Suprapubic skin (tissue), 4 donors: ENCODE results near the gene ING1. TPM values are rescaled to one million over a fixed set of nuclear protein-coding genes. Genes with fewer than 3 reads are reported as not detected.

Source experiments
- DNase-seq, 2 donors: peaks; one replicate each; pipeline ENCODE4 v3.0.0-alpha.2; 2019; ENCODE audit warnings: low spot score in 2 of 2
- H3K27ac ChIP-seq: fragments of 200-600 bp; sonication (generic); one replicate; pipeline ENCODE4 v1.5.1; 2019
- H3K27me3 ChIP-seq: fragments of 200-600 bp; sonication (generic); one replicate; pipeline ENCODE4 v1.5.1; 2019
- H3K36me3 ChIP-seq: fragments of 200-600 bp; sonication (generic); one replicate; pipeline ENCODE4 v1.5.1; 2019
- H3K4me1 ChIP-seq: fragments of 200-600 bp; sonication (generic); one replicate; pipeline ENCODE4 v1.5.1; 2019
- H3K4me3 ChIP-seq: fragments of 200-600 bp; sonication (generic); one replicate; pipeline ENCODE4 v1.5.1; 2019; ENCODE audit warnings: mild to moderate bottlenecking
- H3K9me3 ChIP-seq: fragments of 200-600 bp; sonication (generic); one replicate; pipeline ENCODE4 v1.5.1; 2019
- CTCF ChIP-seq, 2 donors: fragments of 200-600 bp in 1 of 2; fragments of 450-650 bp in 1 of 2; sonication (generic) in 1 of 2; IDR thresholded peaks; one replicate each; pipeline ENCODE4 v1.5.1; 2016 to 2019; ENCODE audit warnings: antibody characterized with exemption in 2 of 2, mild to moderate bottlenecking in 1 of 2, moderate library complexity in 1 of 2
- EP300 ChIP-seq: sonication (generic); formaldehyde crosslinking; IDR thresholded peaks from one replicate; pipeline ENCODE4 v1.6.1; 2017; ENCODE audit warnings: antibody characterized with exemption
- POLR2A ChIP-seq, 2 donors: fragments of 450-650 bp; IDR thresholded peaks; one replicate each; pipeline ENCODE4 v1.6.1; 2017; ENCODE audit warnings: antibody characterized with exemption in 2 of 2, mild to moderate bottlenecking in 2 of 2, moderate library complexity in 2 of 2
- POLR2AphosphoS5 ChIP-seq, 3 donors: sonication (generic); formaldehyde crosslinking; IDR thresholded peaks; one replicate each; pipeline ENCODE4 v1.6.1; 2017; ENCODE audit warnings: antibody characterized with exemption in 3 of 3
- WGBS: methylation state at CpG from one replicate; pipeline ENCODE4 v1.1.5; 2018; 5-methylcytosine and 5-hydroxymethylcytosine counted together
- total RNA-seq, 4 donors: library from RNA; depleted of rRNA; stranded (reverse); fragments of >200 nt; gene quantifications; one replicate each; pipeline ENCODE4 v1.1.0, GENCODE V29; 2016

The ING1 gene
- total RNA-seq, 4 donors from 2014 or later: 10.6 to 25.7 (median 19.9) TPM

- Histone ChIP-seq H3K4me1 (no peaks in the 10 kb centered on the region), H3K4me3 (no peak overlapping the region), H3K36me3 (peaks cover 59% of the 10 kb centered on the region), H3K27ac (no peak overlapping the region), H3K27me3 (no peaks in the 10 kb centered on the region), H3K9me3 (no peaks in the 10 kb centered on the region)
- WGBS: 89% methylated on average over 26 of the region's 28 CpGs
- TF ChIP-seq CTCF (IDR thresholded peaks at IDR 0.05) (no peak), POLR2AphosphoS5 (IDR thresholded peaks at IDR 0.05) (no peak), EP300 (no peak), POLR2A (IDR thresholded peaks at IDR 0.05) (no peak)
- no peak for DNase-seq
Observed at GRCh38 chr13:110676595-110677587, 36.6 kb upstream of the ING1 start.

GRCh38 chr13:110677731-110678545 is 35.6 kb upstream of the ING1 start:
- no peak overlapping the region for H3K4me3 ChIP-seq
- no peaks in the 10 kb centered on the region for H3K27me3 ChIP-seq
- no peak for TF ChIP-seq POLR2A (IDR thresholded peaks at IDR 0.05)
- TF ChIP-seq CTCF (IDR thresholded peaks at IDR 0.05): no peak
- TF ChIP-seq EP300: no peak
- no peak for TF ChIP-seq POLR2AphosphoS5 (IDR thresholded peaks at IDR 0.05)
- 87% methylated on average over 23 of the region's 28 CpGs for WGBS
- H3K27ac ChIP-seq: no peak overlapping the region
- H3K36me3 ChIP-seq: peaks cover 69% of the 10 kb centered on the region
- DNase-seq: no peak
- no peaks in the 10 kb centered on the region for H3K4me1 ChIP-seq
- H3K9me3 ChIP-seq: no peaks in the 10 kb centered on the region

GRCh38 chr13:110680852-110681251 is 32.6 kb upstream of the ING1 start:
- 93% methylated on average over 7 of the region's 7 CpGs for WGBS
- H3K27ac ChIP-seq: no peak overlapping the region
- H3K9me3 ChIP-seq: no peaks in the 10 kb centered on the region
- no peaks in the 10 kb centered on the region for H3K27me3 ChIP-seq
- H3K4me1 ChIP-seq: no peaks in the 10 kb centered on the region
- no peak for DNase-seq
- peaks cover 83% of the 10 kb centered on the region for H3K36me3 ChIP-seq
- no peak overlapping the region for H3K4me3 ChIP-seq
- no peak for TF ChIP-seq POLR2AphosphoS5 (IDR thresholded peaks at IDR 0.05)
- peak in 1 of 2 donors; percentile 15 for TF ChIP-seq CTCF (IDR thresholded peaks at IDR 0.05)

- Histone ChIP-seq H3K27ac (no peak overlapping the region), H3K27me3 (no peaks in the 10 kb centered on the region), H3K36me3 (peaks cover 83% of the 10 kb centered on the region), H3K4me3 (no peak overlapping the region), H3K4me1 (no peaks in the 10 kb centered on the region), H3K9me3 (no peaks in the 10 kb centered on the region)
- no peak for DNase-seq
- 85% methylated on average over 15 of the region's 15 CpGs for WGBS
- TF ChIP-seq POLR2A (IDR thresholded peaks at IDR 0.05) (no peak), EP300 (no peak), CTCF (IDR thresholded peaks at IDR 0.05) (no peak), POLR2AphosphoS5 (IDR thresholded peaks at IDR 0.05) (no peak)
Observed at GRCh38 chr13:110681868-110682550, 31.5 kb upstream of the ING1 start.
